ENCODE measurements around the gene ABO.

GRCh38 chr9:133242991-133243390 is 32.0 kb downstream of the ABO start:
- TF ChIP-seq ATF2 (IDR thresholded peaks at IDR 0.05; ENCODE audit: low read length), result no peak
- no peak for TF ChIP-seq NR2F1 (conservative IDR thresholded peaks at IDR 0.05)
- no peak for TF ChIP-seq CREB1 (IDR thresholded peaks at IDR 0.05; ENCODE audit: low read depth)
- TF ChIP-seq IKZF1 (conservative IDR thresholded peaks at IDR 0.05), result no peak
- TF ChIP-seq SKIL (IDR thresholded peaks at IDR 0.05; ENCODE audit: low read depth, poor library complexity, severe bottlenecking), result no peak
- no peak for TF ChIP-seq JUND (IDR thresholded peaks at IDR 0.05; ENCODE audit: low read depth, low read length)
- no peak for TF ChIP-seq CTCF (IDR thresholded peaks at IDR 0.05 in 2 of 3, conservative IDR thresholded peaks at IDR 0.05 in 1 of 3; ENCODE audit: control insufficient read depth in 2 of 3, extremely low read depth in 1 of 3, insufficient read depth in 1 of 3, low read depth in 3 of 3, low read length in 3 of 3)
- TF ChIP-seq LARP7 (IDR thresholded peaks at IDR 0.05), result no peak
- no peak for TF ChIP-seq RFX5 (IDR thresholded peaks at IDR 0.05; ENCODE audit: low read depth, low read length)
- no peak for TF ChIP-seq RELA (IDR thresholded peaks at IDR 0.05; ENCODE audit: borderline replicate concordance, partially characterized antibody)
- TF ChIP-seq ELK1 (IDR thresholded peaks at IDR 0.05; ENCODE audit: low read depth, low read length), result no peak
- TF ChIP-seq ZBTB11 (CRISPR knock-in tag; IDR thresholded peaks at IDR 0.05), result no peak

All from GM12878 (cell line).